HepG2 (cell line): ENCODE data around the gene DUS1L. TPM values are rescaled to one million over a fixed set of nuclear protein-coding genes. Genes with fewer than 3 reads are reported as not detected.

Experiments used
- FOXK1 ChIP-seq: sonication (generic); formaldehyde crosslinking; IDR thresholded peaks from 2 replicates; pipeline ENCODE4 v1.4.0; 2020; ENCODE audit warnings: low read depth, missing genetic modification reagents, borderline replicate concordance
- IKZF1 ChIP-seq: fragments of 450-650 bp; IDR thresholded peaks from 2 replicates; pipeline ENCODE4 v1.7.1; 2016
- YEATS4 ChIP-seq: sonication (generic); formaldehyde crosslinking; IDR thresholded peaks from 2 replicates; pipeline ENCODE4 v1.4.0; 2020; ENCODE audit warnings: missing genetic modification reagents, borderline replicate concordance
- ZKSCAN5 ChIP-seq: sonication (generic); formaldehyde crosslinking; IDR thresholded peaks from 2 replicates; pipeline ENCODE4 v1.5.1; 2020; ENCODE audit warnings: mild to moderate bottlenecking, missing genetic modification reagents
- polyA plus RNA-seq, 8 experiments: library from polyadenylated mRNA; depleted of rRNA in 3 of 8; stranded (reverse) in 7 of 8; unstranded in 1 of 8; fragments of >200 nt; fragmentation: Illumina TruSeq in 4 of 8; extraction: Trizol in 4 of 8; gene quantifications; 2 replicates each; pipeline versions ENCODE4 v1.2.1 to v1.2.3, GENCODE V29; 2011 to 2016; ENCODE audit warnings: low read depth in 4 of 8, missing spikeins in 1 of 8, mixed read lengths in 1 of 8; ENCODE audit not compliant: insufficient read depth in 1 of 8
- total RNA-seq, 5 experiments: library from RNA; depleted of rRNA; stranded (reverse); fragments of >200 nt; fragmentation: Illumina TruSeq; extraction: Trizol; gene quantifications; 2 replicates each; pipeline ENCODE4 v1.2.3, GENCODE V29; 2016; ENCODE audit warnings: low read depth in 1 of 5
- TF ChIP-seq, protein P1 (sequence below): sonication (generic); formaldehyde crosslinking; IDR thresholded peaks from 2 replicates; pipeline ENCODE4 v1.8.0; 2022; ENCODE audit warnings: low read depth, missing genetic modification reagents
- TF ChIP-seq, protein P2 (sequence below): sonication (generic); IDR thresholded peaks from 2 replicates; pipeline ENCODE4 v1.6.1; 2016; ENCODE audit warnings: low read depth, borderline replicate concordance
- TF ChIP-seq, protein P3 (sequence below), 2 experiments: sonication (generic) in 1 of 2; formaldehyde crosslinking in 1 of 2; IDR thresholded peaks; 2 replicates each; pipeline versions ENCODE4 v1.6.1 to v1.9.0; 2014 to 2022; ENCODE audit warnings: antibody characterized with exemption in 1 of 2, borderline replicate concordance in 1 of 2, inconsistent platforms in 1 of 2, low read depth in 1 of 2, missing genetic modification reagents in 1 of 2

Gene DUS1L
- total and polyA plus RNA-seq, 2 of the 13 experiments (the other 11 are each of a cell fraction or from before 2014, with no cell fraction given) = 81.0 to 109 TPM

DNA sequence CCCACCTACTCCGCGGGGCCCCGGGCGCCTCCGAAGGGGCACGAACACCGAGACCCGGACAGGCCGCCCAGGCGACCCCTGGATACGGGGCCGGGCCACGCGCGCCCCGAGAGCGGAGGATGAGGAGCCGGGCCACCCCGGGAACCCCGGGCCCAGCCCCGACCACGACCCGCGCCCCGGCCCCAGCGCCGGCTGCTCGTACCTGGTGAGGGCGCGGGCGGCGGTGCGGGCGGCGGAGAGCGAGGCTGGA lies 32.2 kb upstream of the DUS1L start (continued):
- TF ChIP-seq, protein P1, sequence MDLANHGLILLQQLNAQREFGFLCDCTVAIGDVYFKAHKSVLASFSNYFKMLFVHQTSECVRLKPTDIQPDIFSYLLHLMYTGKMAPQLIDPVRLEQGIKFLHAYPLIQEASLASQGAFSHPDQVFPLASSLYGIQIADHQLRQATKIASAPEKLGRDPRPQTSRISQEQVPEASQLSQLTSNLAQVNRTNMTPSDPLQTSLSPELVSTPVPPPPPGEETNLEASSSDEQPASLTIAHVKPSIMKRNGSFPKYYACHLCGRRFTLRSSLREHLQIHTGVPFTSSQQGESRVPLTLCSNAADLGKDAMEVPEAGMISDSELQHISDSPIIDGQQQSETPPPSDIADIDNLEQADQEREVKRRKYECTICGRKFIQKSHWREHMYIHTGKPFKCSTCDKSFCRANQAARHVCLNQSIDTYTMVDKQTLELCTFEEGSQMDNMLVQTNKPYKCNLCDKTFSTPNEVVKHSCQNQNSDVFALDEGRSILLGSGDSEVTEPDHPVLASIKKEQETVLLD (CRISPR knock-in tag) = 0 out of 2 replicates have a peak, but pooled peaks have one; percentile 3
- no peak for TF ChIP-seq IKZF1
- TF ChIP-seq FOXK1 (CRISPR knock-in tag) = no peak
- no peak for TF ChIP-seq ZKSCAN5 (CRISPR knock-in tag)
- TF ChIP-seq YEATS4 (CRISPR knock-in tag) = no peak
- TF ChIP-seq, protein P2, sequence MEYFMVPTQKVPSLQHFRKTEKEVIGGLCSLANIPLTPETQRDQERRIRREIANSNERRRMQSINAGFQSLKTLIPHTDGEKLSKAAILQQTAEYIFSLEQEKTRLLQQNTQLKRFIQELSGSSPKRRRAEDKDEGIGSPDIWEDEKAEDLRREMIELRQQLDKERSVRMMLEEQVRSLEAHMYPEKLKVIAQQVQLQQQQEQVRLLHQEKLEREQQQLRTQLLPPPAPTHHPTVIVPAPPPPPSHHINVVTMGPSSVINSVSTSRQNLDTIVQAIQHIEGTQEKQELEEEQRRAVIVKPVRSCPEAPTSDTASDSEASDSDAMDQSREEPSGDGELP = no peak
- TF ChIP-seq, protein P3, sequence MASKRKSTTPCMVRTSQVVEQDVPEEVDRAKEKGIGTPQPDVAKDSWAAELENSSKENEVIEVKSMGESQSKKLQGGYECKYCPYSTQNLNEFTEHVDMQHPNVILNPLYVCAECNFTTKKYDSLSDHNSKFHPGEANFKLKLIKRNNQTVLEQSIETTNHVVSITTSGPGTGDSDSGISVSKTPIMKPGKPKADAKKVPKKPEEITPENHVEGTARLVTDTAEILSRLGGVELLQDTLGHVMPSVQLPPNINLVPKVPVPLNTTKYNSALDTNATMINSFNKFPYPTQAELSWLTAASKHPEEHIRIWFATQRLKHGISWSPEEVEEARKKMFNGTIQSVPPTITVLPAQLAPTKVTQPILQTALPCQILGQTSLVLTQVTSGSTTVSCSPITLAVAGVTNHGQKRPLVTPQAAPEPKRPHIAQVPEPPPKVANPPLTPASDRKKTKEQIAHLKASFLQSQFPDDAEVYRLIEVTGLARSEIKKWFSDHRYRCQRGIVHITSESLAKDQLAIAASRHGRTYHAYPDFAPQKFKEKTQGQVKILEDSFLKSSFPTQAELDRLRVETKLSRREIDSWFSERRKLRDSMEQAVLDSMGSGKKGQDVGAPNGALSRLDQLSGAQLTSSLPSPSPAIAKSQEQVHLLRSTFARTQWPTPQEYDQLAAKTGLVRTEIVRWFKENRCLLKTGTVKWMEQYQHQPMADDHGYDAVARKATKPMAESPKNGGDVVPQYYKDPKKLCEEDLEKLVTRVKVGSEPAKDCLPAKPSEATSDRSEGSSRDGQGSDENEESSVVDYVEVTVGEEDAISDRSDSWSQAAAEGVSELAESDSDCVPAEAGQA (IDR thresholded peaks at IDR 0.05; ENCODE audit: low read depth) = no peak
- TF ChIP-seq, protein P3 (CRISPR knock-in tag; IDR thresholded peaks at IDR 0.05; ENCODE audit: borderline replicate concordance) = 0 out of 2 replicates have a peak, but pooled peaks have one; percentile 1
